ENCODE results near the gene ADGRA3.

GRCh38 chr4:22457348-22457747 lies 58.5 kb downstream of the ADGRA3 start:
- TF ChIP-seq EP300 (IDR thresholded peaks at IDR 0.05) = no peak
- no peak for TF ChIP-seq POLR2A (IDR thresholded peaks at IDR 0.05)
- TF ChIP-seq, protein P1, sequence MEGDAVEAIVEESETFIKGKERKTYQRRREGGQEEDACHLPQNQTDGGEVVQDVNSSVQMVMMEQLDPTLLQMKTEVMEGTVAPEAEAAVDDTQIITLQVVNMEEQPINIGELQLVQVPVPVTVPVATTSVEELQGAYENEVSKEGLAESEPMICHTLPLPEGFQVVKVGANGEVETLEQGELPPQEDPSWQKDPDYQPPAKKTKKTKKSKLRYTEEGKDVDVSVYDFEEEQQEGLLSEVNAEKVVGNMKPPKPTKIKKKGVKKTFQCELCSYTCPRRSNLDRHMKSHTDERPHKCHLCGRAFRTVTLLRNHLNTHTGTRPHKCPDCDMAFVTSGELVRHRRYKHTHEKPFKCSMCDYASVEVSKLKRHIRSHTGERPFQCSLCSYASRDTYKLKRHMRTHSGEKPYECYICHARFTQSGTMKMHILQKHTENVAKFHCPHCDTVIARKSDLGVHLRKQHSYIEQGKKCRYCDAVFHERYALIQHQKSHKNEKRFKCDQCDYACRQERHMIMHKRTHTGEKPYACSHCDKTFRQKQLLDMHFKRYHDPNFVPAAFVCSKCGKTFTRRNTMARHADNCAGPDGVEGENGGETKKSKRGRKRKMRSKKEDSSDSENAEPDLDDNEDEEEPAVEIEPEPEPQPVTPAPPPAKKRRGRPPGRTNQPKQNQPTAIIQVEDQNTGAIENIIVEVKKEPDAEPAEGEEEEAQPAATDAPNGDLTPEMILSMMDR (IDR thresholded peaks at IDR 0.05) = no peak
- TF ChIP-seq POLR2AphosphoS5 (IDR thresholded peaks at IDR 0.05) = no peak
